Tibial nerve (tissue), 4 donors: ENCODE results near the gene PCDHB9. TPM values are rescaled to one million over a fixed set of nuclear protein-coding genes. Genes with fewer than 3 reads are reported as not detected.
"Not testable (repeated sequence)": the region's sequence is repeated elsewhere in the genome, so short reads cannot be mapped to it uniquely, and the experiment has no call there.

ENCODE experiments used
- DNase-seq, 2 donors: peaks; one replicate each; pipeline ENCODE4 v3.0.0-alpha.2; 2019; ENCODE audit warnings: low spot score in 2 of 2
- H3K27ac ChIP-seq, 4 donors: fragments of 200-600 bp; sonication (generic) in 3 of 4; one replicate each; pipeline ENCODE4 v1.5.1; 2017 to 2019; ENCODE audit warnings: mild to moderate bottlenecking in 1 of 4
- H3K27me3 ChIP-seq, 2 donors: fragments of 200-600 bp; sonication (generic) in 1 of 2; one replicate each; pipeline versions ENCODE4 v1.5.1 to v1.6.0; 2017 to 2019
- H3K36me3 ChIP-seq, 3 donors: fragments of 200-600 bp; sonication (generic); one replicate each; pipeline ENCODE4 v1.5.1; 2018 to 2019
- H3K4me1 ChIP-seq, 4 donors: fragments of 200-600 bp; sonication (generic) in 3 of 4; one replicate each; pipeline ENCODE4 v1.5.1; 2017 to 2019
- H3K4me3 ChIP-seq, 4 donors: fragments of 200-600 bp; sonication (generic) in 3 of 4; one replicate each; pipeline ENCODE4 v1.5.1; 2017 to 2019; ENCODE audit warnings: mild to moderate bottlenecking in 1 of 4, moderate library complexity in 1 of 4
- H3K9me3 ChIP-seq, 4 donors: fragments of 200-600 bp; sonication (generic) in 3 of 4; one replicate each; pipeline ENCODE4 v1.5.1; 2017 to 2019
- CTCF ChIP-seq, 5 experiments: fragments of 200-600 bp in 3 of 5; fragments of 450-650 bp in 2 of 5; sonication (generic) in 3 of 5; IDR thresholded peaks; one replicate each; pipeline ENCODE4 v1.5.1; 2016 to 2019; ENCODE audit warnings: antibody characterized with exemption in 5 of 5, mild to moderate bottlenecking in 3 of 5, moderate library complexity in 2 of 5
- EP300 ChIP-seq, 2 donors: sonication (generic); formaldehyde crosslinking; IDR thresholded peaks; one replicate each; pipeline ENCODE4 v1.6.1; 2017; ENCODE audit warnings: antibody characterized with exemption in 2 of 2, mild to moderate bottlenecking in 1 of 2
- POLR2A ChIP-seq, 2 donors: fragments of 450-650 bp; IDR thresholded peaks; one replicate each; pipeline ENCODE4 v1.6.1; 2017; ENCODE audit warnings: antibody characterized with exemption in 2 of 2, mild to moderate bottlenecking in 2 of 2, moderate library complexity in 2 of 2
- WGBS, 2 donors: methylation state at CpG; one replicate each; pipeline ENCODE4 v1.1.5; 2018; 5-methylcytosine and 5-hydroxymethylcytosine counted together
- total RNA-seq, 4 donors: library from RNA; depleted of rRNA; stranded (reverse); fragments of >200 nt; gene quantifications; one replicate each; pipeline ENCODE4 v1.1.0, GENCODE V29; 2016

PCDHB9 gene
- total RNA-seq, 4 donors from 2014 or later = 4.6 to 9.2 (median 7.4) TPM

- Histone ChIP-seq H3K4me3 (peak overlapping the region in 1 of 4 donors; percentile 9), H3K9me3 (peaks cover 4 to 96% (median 48%) of the 10 kb centered on the region in 4 donors), H3K36me3 (peaks cover 0 to 10% (median 0%) of the 10 kb centered on the region in 3 donors), H3K4me1 (no peaks in the 10 kb centered on the region), H3K27ac (no peak overlapping the region), H3K27me3 (no peaks in the 10 kb centered on the region)
- TF ChIP-seq POLR2A (IDR thresholded peaks at IDR 0.05) (no peak), CTCF (IDR thresholded peaks at IDR 0.05) (no peak)
- no peak for DNase-seq
- 6 to 11% methylated on average over 15 of the region's 15 CpGs for WGBS, 2 donors
These were observed 47.2 kb downstream of the PCDHB9 start for GRCh38 chr5:141234109-141234667.

- peaks cover 4 to 100% (median 55%) of the 10 kb centered on the region in 4 donors for H3K9me3 ChIP-seq
- DNase-seq, H3K27ac ChIP-seq, H3K4me1 ChIP-seq, H3K4me3 ChIP-seq, H3K27me3 ChIP-seq, H3K36me3 ChIP-seq: not testable (repeated sequence)
- 30 to 39% methylated on average over 17 to 22 of the region's 40 CpGs for WGBS, 2 donors
These were observed 49.0 kb downstream of the PCDHB9 start for GRCh38 chr5:141235922-141236321.

DNA sequence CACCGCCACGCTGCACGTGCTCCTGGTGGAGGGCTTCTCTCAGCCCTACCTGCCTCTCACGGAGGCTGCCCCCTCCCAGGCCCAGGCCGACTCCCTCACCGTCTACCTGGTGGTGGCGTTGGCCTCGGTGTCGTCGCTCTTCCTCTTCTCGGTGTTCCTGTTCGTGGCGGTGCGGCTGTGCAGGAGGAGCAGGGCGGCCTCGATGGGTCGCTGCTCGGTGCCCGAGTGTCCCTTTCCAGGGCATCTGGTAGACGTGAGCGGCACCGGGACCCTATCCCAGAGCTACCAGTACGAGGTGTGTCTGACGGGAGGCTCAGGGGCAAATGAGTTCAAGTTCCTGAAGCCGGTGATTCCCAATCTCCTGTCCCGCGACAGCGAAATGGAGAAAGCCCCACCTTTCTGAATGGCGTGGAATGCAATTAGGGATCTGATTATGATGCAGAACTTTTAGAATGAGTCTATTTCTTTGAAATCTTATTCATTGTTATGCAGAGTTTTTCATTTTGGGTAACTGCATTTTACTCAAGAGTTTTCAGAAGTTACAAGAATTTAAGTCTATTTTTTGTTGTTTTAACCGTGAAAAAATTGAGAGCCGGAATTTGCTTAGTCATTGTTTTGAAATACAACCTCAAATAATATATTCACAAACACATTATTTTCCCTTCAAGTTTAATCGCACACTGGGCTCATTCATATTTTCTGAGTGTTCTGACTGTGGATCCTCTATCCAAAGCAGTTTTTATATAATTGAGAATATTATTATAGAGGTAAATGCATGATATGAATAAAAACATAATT is 49.8 kb downstream of the PCDHB9 start:
- 26 to 29% methylated on average over 29 to 32 of the region's 32 CpGs for WGBS, 2 donors
- Histone ChIP-seq H3K4me1 (no peaks in the 10 kb centered on the region), H3K4me3 (no peak overlapping the region), H3K9me3 (peaks cover 4 to 100% (median 57%) of the 10 kb centered on the region in 4 donors), H3K36me3 (peaks cover 0 to 10% (median 0%) of the 10 kb centered on the region in 3 donors), H3K27ac (no peak overlapping the region), H3K27me3 (no peaks in the 10 kb centered on the region)
- DNase-seq = no peak
- TF ChIP-seq EP300 (IDR thresholded peaks at IDR 0.05) = no peak
- TF ChIP-seq POLR2A (IDR thresholded peaks at IDR 0.05) = no peak
- no peak for TF ChIP-seq CTCF (IDR thresholded peaks at IDR 0.05)

Other genes starting within 250 kb of the PCDHB9 start
- 1 to 10 TPM in 3 of 4 donors, under 1 TPM in 1; 0.78 to 4.2 (median 2.5) TPM for gene PCDHAC2, start 220.7 kb upstream of the PCDHB9 start, total RNA-seq
- gene PCDHB1, start 135.8 kb upstream of the PCDHB9 start, total RNA-seq = under 1 TPM in 1 of 4 donors, not detected in 3; 0.21 TPM
- gene PCDHB2, start 92.5 kb upstream of the PCDHB9 start, total RNA-seq = 1 to 10 TPM; 1.7 to 7.5 (median 4.6) TPM
- 1 to 10 TPM; 3.9 to 7.4 (median 4.9) TPM for gene PCDHB3, start 86.7 kb upstream of the PCDHB9 start, total RNA-seq
- gene PCDHB4, start 65.3 kb upstream of the PCDHB9 start, total RNA-seq = 10 to 100 TPM in 3 of 4 donors, 1 to 10 TPM in 1; 7.3 to 19.8 (median 14.8) TPM
- gene PCDHB5, start 52.0 kb upstream of the PCDHB9 start, total RNA-seq = 10 to 100 TPM in 2 of 4 donors, 1 to 10 TPM in 2; 5.9 to 15.5 (median 9.6) TPM
- 1 to 10 TPM; 1.8 to 3.7 (median 2.4) TPM for gene PCDHB6, start 37.1 kb upstream of the PCDHB9 start, total RNA-seq
- gene PCDHB7, start 14.5 kb upstream of the PCDHB9 start, total RNA-seq = 1 to 10 TPM; 4.4 to 7.1 (median 5.5) TPM
- 1 to 10 TPM; 1.0 to 4.2 (median 3.5) TPM for gene PCDHB8, start 9.4 kb upstream of the PCDHB9 start, total RNA-seq
- gene PCDHB16, start 4.8 kb upstream of the PCDHB9 start, total RNA-seq = 10 to 100 TPM in 3 of 4 donors, 1 to 10 TPM in 1; 9.2 to 17.7 (median 14.6) TPM
- 10 to 100 TPM in 1 of 4 donors, 1 to 10 TPM in 3; 4.8 to 10.4 (median 5.6) TPM for gene PCDHB10, start 5.2 kb downstream of the PCDHB9 start, total RNA-seq
- 1 to 10 TPM; 6.9 to 8.6 (median 7.6) TPM for gene PCDHB11, start 12.5 kb downstream of the PCDHB9 start, total RNA-seq
- 10 to 100 TPM in 3 of 4 donors, 1 to 10 TPM in 1; 5.7 to 12.6 (median 12.2) TPM for gene PCDHB12, start 21.6 kb downstream of the PCDHB9 start, total RNA-seq
- 1 to 10 TPM; 8.2 to 9.8 (median 9.2) TPM for gene PCDHB13, start 26.8 kb downstream of the PCDHB9 start, total RNA-seq
- 10 to 100 TPM in 2 of 4 donors, 1 to 10 TPM in 2; 6.6 to 13.0 (median 10.3) TPM for gene PCDHB14, start 36.2 kb downstream of the PCDHB9 start, total RNA-seq
- gene PCDHB15, start 58.2 kb downstream of the PCDHB9 start, total RNA-seq = 1 to 10 TPM; 5.4 to 7.6 (median 6.4) TPM
- gene SLC25A2, start 116.9 kb downstream of the PCDHB9 start, total RNA-seq = 1 to 10 TPM in 1 of 4 donors, under 1 TPM in 1, not detected in 2; 0.42 to 4.8 TPM
- gene TAF7, start 133.6 kb downstream of the PCDHB9 start, total RNA-seq = 10 to 100 TPM; 49.5 to 80.0 (median 59.5) TPM
- 1 to 10 TPM in 3 of 4 donors, under 1 TPM in 1; 0.90 to 2.5 (median 1.8) TPM for gene PCDHGA1, start 143.4 kb downstream of the PCDHB9 start, total RNA-seq
- gene PCDHGA2, start 151.6 kb downstream of the PCDHB9 start, total RNA-seq = 10 to 100 TPM in 3 of 4 donors, 1 to 10 TPM in 1; 9.6 to 20.4 (median 12.7) TPM
- 10 to 100 TPM in 1 of 4 donors, 1 to 10 TPM in 3; 6.5 to 10.5 (median 8.7) TPM for gene PCDHGA3, start 156.7 kb downstream of the PCDHB9 start, total RNA-seq
- gene PCDHGB1, start 162.9 kb downstream of the PCDHB9 start, total RNA-seq = 1 to 10 TPM; 4.3 to 8.4 (median 6.8) TPM
- 10 to 100 TPM in 2 of 4 donors, 1 to 10 TPM in 2; 5.1 to 13.5 (median 9.2) TPM for gene PCDHGA4, start 167.9 kb downstream of the PCDHB9 start, total RNA-seq
- 10 to 100 TPM in 2 of 4 donors, 1 to 10 TPM in 2; 9.2 to 14.0 (median 10.4) TPM for gene PCDHGB2, start 172.8 kb downstream of the PCDHB9 start, total RNA-seq
- 10 to 100 TPM in 3 of 4 donors, 1 to 10 TPM in 1; 8.2 to 13.2 (median 12.1) TPM for gene PCDHGA5, start 177.0 kb downstream of the PCDHB9 start, total RNA-seq
- gene PCDHGB3, start 183.1 kb downstream of the PCDHB9 start, total RNA-seq = 10 to 100 TPM in 2 of 4 donors, 1 to 10 TPM in 2; 7.8 to 12.4 (median 10.1) TPM
- gene PCDHGA6, start 186.7 kb downstream of the PCDHB9 start, total RNA-seq = 10 to 100 TPM in 2 of 4 donors, 1 to 10 TPM in 2; 7.4 to 12.3 (median 10.1) TPM
- gene PCDHGA7, start 195.6 kb downstream of the PCDHB9 start, total RNA-seq = 10 to 100 TPM in 1 of 4 donors, 1 to 10 TPM in 3; 7.6 to 12.2 (median 9.2) TPM
- gene PCDHGB4, start 200.5 kb downstream of the PCDHB9 start, total RNA-seq = 10 to 100 TPM in 3 of 4 donors, 1 to 10 TPM in 1; 9.3 to 12.3 (median 11.1) TPM
- 1 to 10 TPM; 5.5 to 9.3 (median 6.6) TPM for gene PCDHGA8, start 205.5 kb downstream of the PCDHB9 start, total RNA-seq
- gene PCDHGB5, start 210.8 kb downstream of the PCDHB9 start, total RNA-seq = 10 to 100 TPM in 3 of 4 donors, 1 to 10 TPM in 1; 9.9 to 22.4 (median 16.2) TPM
- gene PCDHGA9, start 215.6 kb downstream of the PCDHB9 start, total RNA-seq = 10 to 100 TPM in 3 of 4 donors, 1 to 10 TPM in 1; 8.4 to 13.8 (median 11.9) TPM
- 10 to 100 TPM in 3 of 4 donors, 1 to 10 TPM in 1; 9.2 to 16.8 (median 13.9) TPM for gene PCDHGB6, start 220.9 kb downstream of the PCDHB9 start, total RNA-seq
- gene PCDHGA10, start 225.8 kb downstream of the PCDHB9 start, total RNA-seq = 10 to 100 TPM in 2 of 4 donors, 1 to 10 TPM in 2; 7.6 to 15.0 (median 10.6) TPM
- gene PCDHGB7, start 230.5 kb downstream of the PCDHB9 start, total RNA-seq = 10 to 100 TPM; 14.6 to 19.2 (median 18.0) TPM
- 1 to 10 TPM; 8.3 to 9.3 (median 8.9) TPM for gene PCDHGA11, start 233.9 kb downstream of the PCDHB9 start, total RNA-seq
- 10 to 100 TPM in 2 of 4 donors, 1 to 10 TPM in 2; 7.9 to 19.8 (median 10.1) TPM for gene PCDHGA12, start 243.3 kb downstream of the PCDHB9 start, total RNA-seq